ENCODE data around the gene SH2B3. TPM values are rescaled to one million over a fixed set of nuclear protein-coding genes. Genes with fewer than 3 reads are reported as not detected.
"Not testable (repeated sequence)": the region's sequence is repeated elsewhere in the genome, so short reads cannot be mapped to it uniquely, and the experiment has no call there.

Gene SH2B3
- total and polyA plus RNA-seq, 2 donors from 2014 or later, result 7.3 to 35.0 TPM

DNA sequence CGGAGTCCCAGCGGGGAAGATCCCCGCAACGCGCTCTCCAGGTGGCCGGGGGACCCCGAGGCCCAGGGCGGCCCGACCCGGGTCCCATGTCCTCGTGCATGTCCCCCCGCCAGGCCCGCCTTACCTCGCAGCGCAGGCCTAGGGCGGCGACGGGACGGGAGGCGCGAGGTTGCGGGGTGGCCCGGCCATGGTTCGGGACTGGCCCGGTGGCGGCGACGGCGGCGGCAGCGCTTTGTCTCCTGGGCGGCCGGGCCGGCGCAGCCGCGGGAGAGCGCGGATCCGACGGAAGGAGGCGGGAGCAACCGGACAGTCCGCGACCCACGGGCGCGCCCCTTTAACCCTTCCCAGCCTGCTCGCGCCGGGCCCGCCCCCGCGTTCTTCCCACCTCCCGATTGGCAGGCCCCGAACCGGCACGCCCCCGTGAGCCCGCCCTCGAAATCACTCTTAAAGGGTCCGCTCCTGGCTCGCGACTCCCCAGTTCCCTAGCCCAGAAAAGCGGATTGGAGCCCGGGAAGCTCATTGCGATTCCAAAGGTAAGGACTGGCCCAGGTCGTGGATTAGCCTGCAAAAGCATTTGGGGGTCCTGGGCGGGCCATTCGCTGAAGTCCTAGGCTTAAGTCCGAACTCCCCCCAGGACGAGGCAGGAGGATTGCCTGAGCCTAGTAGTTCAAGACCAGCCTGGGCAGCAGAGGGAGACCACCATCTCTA lies 36.8 kb upstream of the SH2B3 start, which contains the start of gene PHETA1:
TSS of gene PHETA1 (minus strand) at position 308 of the 708 bp plus-strand sequence. CDS start 5,668 bp downstream, outside the sequence.
- peak within 1 kb of the TSS; percentile 34 to 57 for H3K27ac ChIP-seq (ENCODE audit: low read depth in 2 of 2, low read length in 2 of 2)
- no peaks in the 10 kb centered on the region for H3K9me3 ChIP-seq (ENCODE audit: control insufficient read depth in 2 of 3, insufficient read depth in 1 of 3, low read length in 3 of 3)
- intact Hi-C loops (cut with DNase I), result no loop called here
- no peaks in the 10 kb centered on the region for H3K36me3 ChIP-seq (ENCODE audit: control insufficient read depth in 2 of 3, insufficient read depth in 3 of 3, low read length in 3 of 3)
- DNase-seq (peak; percentile 92 to 98 (median 94)), FAIRE-seq (no peak)
- peak within 1 kb of the TSS; percentile 63 to 91 (median 85) for H3K4me3 ChIP-seq (ENCODE audit: low read length in 3 of 3)
- TF ChIP-seq, protein P1, sequence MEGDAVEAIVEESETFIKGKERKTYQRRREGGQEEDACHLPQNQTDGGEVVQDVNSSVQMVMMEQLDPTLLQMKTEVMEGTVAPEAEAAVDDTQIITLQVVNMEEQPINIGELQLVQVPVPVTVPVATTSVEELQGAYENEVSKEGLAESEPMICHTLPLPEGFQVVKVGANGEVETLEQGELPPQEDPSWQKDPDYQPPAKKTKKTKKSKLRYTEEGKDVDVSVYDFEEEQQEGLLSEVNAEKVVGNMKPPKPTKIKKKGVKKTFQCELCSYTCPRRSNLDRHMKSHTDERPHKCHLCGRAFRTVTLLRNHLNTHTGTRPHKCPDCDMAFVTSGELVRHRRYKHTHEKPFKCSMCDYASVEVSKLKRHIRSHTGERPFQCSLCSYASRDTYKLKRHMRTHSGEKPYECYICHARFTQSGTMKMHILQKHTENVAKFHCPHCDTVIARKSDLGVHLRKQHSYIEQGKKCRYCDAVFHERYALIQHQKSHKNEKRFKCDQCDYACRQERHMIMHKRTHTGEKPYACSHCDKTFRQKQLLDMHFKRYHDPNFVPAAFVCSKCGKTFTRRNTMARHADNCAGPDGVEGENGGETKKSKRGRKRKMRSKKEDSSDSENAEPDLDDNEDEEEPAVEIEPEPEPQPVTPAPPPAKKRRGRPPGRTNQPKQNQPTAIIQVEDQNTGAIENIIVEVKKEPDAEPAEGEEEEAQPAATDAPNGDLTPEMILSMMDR (IDR thresholded peaks at IDR 0.05; ENCODE audit: borderline replicate concordance, extremely low read depth, insufficient read depth), result no peak
- H3K4me1 ChIP-seq (ENCODE audit: control insufficient read depth in 2 of 3, insufficient read depth in 2 of 3, low read depth in 1 of 3, low read length in 3 of 3), result peaks cover 0 to 16% (median 13%) of the 10 kb centered on the region in 3 donors
- peak within 1 kb of the TSS; percentile 51 to 91 (median 79) for H3K9ac ChIP-seq (ENCODE audit: low read length in 3 of 3)
- no peaks in the 10 kb centered on the region for H3K27me3 ChIP-seq (ENCODE audit: control insufficient read depth, insufficient read depth, low read length)

DNA sequence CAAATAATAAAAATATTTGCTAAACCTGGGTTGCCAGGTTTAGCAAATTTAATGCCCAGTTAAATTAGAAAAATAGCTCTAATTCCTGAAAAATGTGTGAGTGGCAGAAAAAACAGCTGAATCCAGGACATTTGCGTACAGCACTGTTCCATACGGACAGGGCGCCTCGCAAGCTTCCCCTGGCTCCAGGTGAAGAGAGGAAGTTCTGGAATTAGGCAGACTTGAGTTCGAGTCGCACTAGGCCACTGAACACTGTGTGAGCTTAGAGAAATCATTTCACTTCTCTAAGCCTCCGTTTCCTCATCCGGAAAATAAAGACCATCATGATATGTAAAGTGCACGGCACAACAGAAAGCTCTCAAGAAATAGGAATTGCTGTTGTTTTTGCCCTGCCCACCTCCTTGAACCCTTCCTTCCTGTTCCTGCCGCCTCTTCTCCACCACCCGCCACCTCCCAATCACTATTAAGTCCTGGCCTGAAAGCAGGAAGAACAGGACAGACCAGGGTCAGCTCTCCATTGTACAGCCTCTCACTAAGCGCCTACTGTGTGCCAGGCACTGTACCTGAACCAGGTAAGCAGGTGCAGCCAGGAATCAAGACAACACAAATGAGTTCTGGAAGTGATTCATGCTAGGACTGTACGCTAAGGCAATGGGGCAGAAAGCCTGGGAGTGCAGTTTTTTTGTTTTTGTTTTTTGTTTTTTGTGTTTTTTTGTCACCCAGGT lies 36.1 kb upstream of the SH2B3 start:
- FAIRE-seq, result no peak
- no peaks in the 10 kb centered on the region for H3K9me3 ChIP-seq (ENCODE audit: control insufficient read depth in 2 of 3, insufficient read depth in 1 of 3, low read length in 3 of 3)
- TF ChIP-seq, protein P1 (IDR thresholded peaks at IDR 0.05; ENCODE audit: borderline replicate concordance, extremely low read depth, insufficient read depth), result no peak
- peaks cover 0 to 16% (median 13%) of the 10 kb centered on the region in 3 donors for H3K4me1 ChIP-seq (ENCODE audit: control insufficient read depth in 2 of 3, insufficient read depth in 2 of 3, low read depth in 1 of 3, low read length in 3 of 3)
- H3K36me3 ChIP-seq (ENCODE audit: control insufficient read depth in 2 of 3, insufficient read depth in 3 of 3, low read length in 3 of 3), result no peaks in the 10 kb centered on the region
- intact Hi-C loops (cut with DNase I), result no loop called here
- peak overlapping the region; percentile 18 to 70 (median 51) for H3K9ac ChIP-seq (ENCODE audit: low read length in 3 of 3)
- peak overlapping the region; percentile 41 to 91 (median 61) for H3K4me3 ChIP-seq (ENCODE audit: low read length in 3 of 3)
- no peak for DNase-seq
- H3K27ac ChIP-seq (ENCODE audit: low read depth in 2 of 2, low read length in 2 of 2), result no peak overlapping the region
- H3K27me3 ChIP-seq (ENCODE audit: control insufficient read depth, insufficient read depth, low read length), result no peaks in the 10 kb centered on the region

DNA sequence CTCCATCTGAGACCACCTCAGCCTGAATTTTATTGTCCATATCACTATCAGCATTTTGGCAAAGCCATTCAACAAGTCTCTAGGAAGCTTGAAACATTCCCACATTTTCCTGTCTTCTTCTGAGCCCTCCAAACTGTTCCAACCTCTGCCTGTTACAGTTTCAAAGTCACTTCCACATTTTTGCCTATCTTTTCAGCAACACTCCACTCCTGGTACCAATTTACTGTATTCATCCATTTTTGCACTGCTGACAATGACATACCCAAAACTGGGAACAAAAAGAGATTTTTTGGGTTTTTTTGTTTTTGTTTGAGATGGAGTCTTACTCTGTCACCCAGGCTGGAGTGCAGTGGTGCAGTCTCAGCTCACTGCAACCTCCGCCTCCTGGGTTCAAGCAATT lies 32.5 kb upstream of the SH2B3 start:
- H3K27me3 ChIP-seq (ENCODE audit: control insufficient read depth, insufficient read depth, low read length); H3K4me1 ChIP-seq (ENCODE audit: control insufficient read depth in 2 of 3, insufficient read depth in 2 of 3, low read depth in 1 of 3, low read length in 3 of 3); H3K36me3 ChIP-seq (ENCODE audit: control insufficient read depth in 2 of 3, insufficient read depth in 3 of 3, low read length in 3 of 3); DNase-seq; H3K27ac ChIP-seq (ENCODE audit: low read depth in 2 of 2, low read length in 2 of 2); H3K4me3 ChIP-seq (ENCODE audit: low read length in 3 of 3); H3K9me3 ChIP-seq (ENCODE audit: control insufficient read depth in 2 of 3, insufficient read depth in 1 of 3, low read length in 3 of 3); H3K9ac ChIP-seq (ENCODE audit: low read length in 3 of 3); FAIRE-seq; intact Hi-C loops (cut with DNase I): not testable (repeated sequence)

DNA sequence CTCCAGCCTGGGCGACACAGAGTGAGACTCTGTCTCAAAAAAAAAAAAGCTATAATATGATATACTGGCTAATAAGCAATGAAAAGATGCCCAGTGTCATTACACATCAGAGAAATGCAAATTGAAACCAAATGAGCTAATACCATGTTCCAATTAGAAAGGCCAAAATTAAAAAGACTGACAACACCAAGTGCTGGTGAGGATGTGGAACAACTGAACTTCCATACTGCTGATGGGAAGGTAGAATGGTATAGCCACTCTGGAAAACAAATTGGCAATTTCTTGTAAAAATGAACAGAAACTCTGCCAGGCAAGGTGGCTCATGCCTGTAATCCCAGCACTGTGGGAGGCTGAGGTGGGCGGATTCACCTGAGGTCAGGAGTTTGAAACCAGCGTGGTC lies 28.3 kb upstream of the SH2B3 start:
- no peaks in the 10 kb centered on the region for H3K4me1 ChIP-seq (ENCODE audit: control insufficient read depth in 2 of 3, insufficient read depth in 2 of 3, low read depth in 1 of 3, low read length in 3 of 3)
- H3K9ac ChIP-seq (ENCODE audit: low read length in 3 of 3), result no peak overlapping the region
- no peaks in the 10 kb centered on the region for H3K27me3 ChIP-seq (ENCODE audit: control insufficient read depth, insufficient read depth, low read length)
- TF ChIP-seq, protein P1 (IDR thresholded peaks at IDR 0.05; ENCODE audit: borderline replicate concordance, extremely low read depth, insufficient read depth), result no peak
- DNase-seq, result no peak
- no peak for FAIRE-seq
- H3K4me3 ChIP-seq (ENCODE audit: low read length in 3 of 3), result no peak overlapping the region
- no peak overlapping the region for H3K27ac ChIP-seq (ENCODE audit: low read depth in 2 of 2, low read length in 2 of 2)
- H3K36me3 ChIP-seq (ENCODE audit: control insufficient read depth in 2 of 3, insufficient read depth in 3 of 3, low read length in 3 of 3), result no peaks in the 10 kb centered on the region
- intact Hi-C loops (cut with DNase I), result no loop called here
- no peaks in the 10 kb centered on the region for H3K9me3 ChIP-seq (ENCODE audit: control insufficient read depth in 2 of 3, insufficient read depth in 1 of 3, low read length in 3 of 3)
